GDM1 (cell line): Measurements from ENCODE around the gene PSMG4.
"Not testable (repeated sequence)": the region's sequence is repeated elsewhere in the genome, so short reads cannot be mapped to it uniquely, and the experiment has no call there.

Source experiments
- DNase-seq: peaks from one replicate; lab custom pipeline; 2025; lab: John Stamatoyannopoulos, UW

PSMG4 gene

GRCh38 chr6:3230256-3230882, 28.4 kb upstream of the PSMG4 start:
- no peak for DNase-seq

- no peak for DNase-seq
These were observed 27.9 kb upstream of the PSMG4 start for GRCh38 chr6:3230900-3231246.

GRCh38 chr6:3231247-3232016, 27.3 kb upstream of the PSMG4 start:
- no peak for DNase-seq

GRCh38 chr6:3232017-3232945, 26.5 kb upstream of the PSMG4 start:
- no peak for DNase-seq

- DNase-seq: no peak
These were observed 25.4 kb upstream of the PSMG4 start for GRCh38 chr6:3233321-3233720.

- DNase-seq: no peak
These were observed 24.8 kb upstream of the PSMG4 start for GRCh38 chr6:3233904-3234303.

- no peak for DNase-seq
These were observed 23.3 kb upstream of the PSMG4 start for GRCh38 chr6:3235486-3235885.

- no peak for DNase-seq
These were observed 22.7 kb upstream of the PSMG4 start for GRCh38 chr6:3236005-3236404.

- DNase-seq: no peak
These were observed 20.7 kb upstream of the PSMG4 start for GRCh38 chr6:3237761-3238662.

- DNase-seq: no peak
These were observed 19.5 kb upstream of the PSMG4 start for GRCh38 chr6:3239110-3239830.

- no peak for DNase-seq
These were observed 18.2 kb upstream of the PSMG4 start for GRCh38 chr6:3240595-3240994.

GRCh38 chr6:3241745-3242144, 17.0 kb upstream of the PSMG4 start:
- not testable (repeated sequence) for DNase-seq

GRCh38 chr6:3242768-3243167, 16.0 kb upstream of the PSMG4 start:
- DNase-seq: no peak

- no peak for DNase-seq
These were observed 14.5 kb upstream of the PSMG4 start for GRCh38 chr6:3244003-3244831.

- not testable (repeated sequence) for DNase-seq
These were observed 13.9 kb upstream of the PSMG4 start for GRCh38 chr6:3244832-3245161.

- DNase-seq: no peak
These were observed 13.5 kb upstream of the PSMG4 start for GRCh38 chr6:3245216-3245615.

- no peak for DNase-seq
These were observed 11.2 kb upstream of the PSMG4 start for GRCh38 chr6:3247255-3248146.

GRCh38 chr6:3249821-3250220, 8.9 kb upstream of the PSMG4 start:
- DNase-seq: no peak

GRCh38 chr6:3250231-3250675, 8.5 kb upstream of the PSMG4 start:
- no peak for DNase-seq
